ENCODE results near the gene ATXN7. TPM values are rescaled to one million over a fixed set of nuclear protein-coding genes. Genes with fewer than 3 reads are reported as not detected.

The ATXN7 gene
- total and polyA plus RNA-seq, 2 experiments from 2014 or later = 3.0 to 14.4 TPM

GRCh38 chr3:63980830-63981498 lies 117.3 kb downstream of the ATXN7 start:
- Histone ChIP-seq H3K36me3 (replicated peaks; ENCODE audit: insufficient read depth, low read depth) (no peaks in the 10 kb centered on the region), H3K27ac (no peak overlapping the region), H4K20me1 (ENCODE audit: insufficient read depth, poor library complexity, severe bottlenecking) (no peaks in the 10 kb centered on the region), H2AFZ (no peak overlapping the region), H3K79me2 (peaks cover 22% of the 10 kb centered on the region), H3K4me3 (no peak overlapping the region), H3K9me3 (ENCODE audit: low read depth) (no peaks in the 10 kb centered on the region), H3K4me1 (ENCODE audit: insufficient read depth) (peaks cover 12% of the 10 kb centered on the region), H3K9me2 (replicated peaks; ENCODE audit: insufficient read depth) (no peaks in the 10 kb centered on the region), H3K4me2 (no peak overlapping the region), H3K27me3 (no peaks in the 10 kb centered on the region)
- 96% methylated on average over 8 of the region's 8 CpGs for WGBS (ENCODE audit: low lambda C conversion rate, missing lambda C conversion rate)
- no peak for DNase-seq (ENCODE audit: low spot score)
- TF ChIP-seq CTCF (IDR thresholded peaks at IDR 0.05; ENCODE audit: poor library complexity) (no peak), EZH2phosphoT487 (IDR thresholded peaks at IDR 0.05; ENCODE audit: low read depth, severe bottlenecking, unreplicated experiment) (no peak), EZH2 (IDR thresholded peaks at IDR 0.05; ENCODE audit: borderline replicate concordance) (no peak)

GRCh38 chr3:63981980-63982379 lies 118.3 kb downstream of the ATXN7 start:
- H3K4me3 ChIP-seq = no peak overlapping the region
- H3K36me3 ChIP-seq (replicated peaks; ENCODE audit: insufficient read depth, low read depth) = no peaks in the 10 kb centered on the region
- no peaks in the 10 kb centered on the region for H3K9me2 ChIP-seq (replicated peaks; ENCODE audit: insufficient read depth)
- no peak for DNase-seq (ENCODE audit: low spot score)
- H4K20me1 ChIP-seq (ENCODE audit: insufficient read depth, poor library complexity, severe bottlenecking) = no peaks in the 10 kb centered on the region
- no peak overlapping the region for H3K4me2 ChIP-seq
- H3K27me3 ChIP-seq = no peaks in the 10 kb centered on the region
- no peak overlapping the region for H3K27ac ChIP-seq
- no peaks in the 10 kb centered on the region for H3K9me3 ChIP-seq (ENCODE audit: low read depth)
- H2AFZ ChIP-seq = no peak overlapping the region
- H3K79me2 ChIP-seq = peaks cover 18% of the 10 kb centered on the region
- H3K4me1 ChIP-seq (ENCODE audit: insufficient read depth) = peaks cover 3% of the 10 kb centered on the region
- WGBS (ENCODE audit: low lambda C conversion rate, missing lambda C conversion rate) = 92% methylated on average over 4 of the region's 4 CpGs
- TF ChIP-seq EZH2 (IDR thresholded peaks at IDR 0.05; ENCODE audit: borderline replicate concordance) = no peak

- WGBS (ENCODE audit: low lambda C conversion rate, missing lambda C conversion rate) = 100% methylated on average over 3 of the region's 3 CpGs
Measured at GRCh38 chr3:63984391-63984790, 120.7 kb downstream of the ATXN7 start.

More at GRCh38 chr3:63984391-63984790, 120.7 kb downstream of the ATXN7 start:
- Histone ChIP-seq H3K79me2 (peaks cover 4% of the 10 kb centered on the region), H3K9me3 (ENCODE audit: low read depth) (no peaks in the 10 kb centered on the region), H3K4me1 (ENCODE audit: insufficient read depth) (no peaks in the 10 kb centered on the region), H3K27ac (no peak overlapping the region), H3K4me2 (no peak overlapping the region), H3K27me3 (no peaks in the 10 kb centered on the region), H4K20me1 (ENCODE audit: insufficient read depth, poor library complexity, severe bottlenecking) (no peaks in the 10 kb centered on the region), H3K4me3 (no peak overlapping the region), H3K36me3 (replicated peaks; ENCODE audit: insufficient read depth, low read depth) (no peaks in the 10 kb centered on the region), H3K9me2 (replicated peaks; ENCODE audit: insufficient read depth) (no peaks in the 10 kb centered on the region), H2AFZ (no peak overlapping the region)
- TF ChIP-seq CTCF (IDR thresholded peaks at IDR 0.05; ENCODE audit: poor library complexity) = no peak
- no peak for TF ChIP-seq EZH2 (IDR thresholded peaks at IDR 0.05; ENCODE audit: borderline replicate concordance)
- no peak for TF ChIP-seq EZH2phosphoT487 (IDR thresholded peaks at IDR 0.05; ENCODE audit: low read depth, severe bottlenecking, unreplicated experiment)
- DNase-seq (ENCODE audit: low spot score) = no peak

All from hepatocyte (in vitro differentiated cells).